Panc1 (cell line): ENCODE data around the gene CARNS1. TPM values are rescaled to one million over a fixed set of nuclear protein-coding genes. Genes with fewer than 3 reads are reported as not detected.
A peak's percentile ranks its signal among the peaks of the same experiment; 100 is the strongest.

Experiments
- ATAC-seq: fragments of 200-7000 bp; cut with Tn5 transposase; 2 replicates; pipeline ENCODE4 v1.9.1; 2020; ENCODE audit warnings: mild to moderate bottlenecking, moderate library complexity
- BruUV-seq: library from RNA; stranded (reverse); fragments of 400-500 nt; replicated peaks from 2 replicates; lab custom pipeline; 2021; lab: Mats Ljungman, UMichigan
- CTCF ChIA-PET: fragments of 300-600 bp; sonication (Branson Sonifier 250); formaldehyde crosslinking; loops from one replicate; lab custom pipeline; 2022; ENCODE audit warnings: antibody characterized with exemption; lab: Charles Lee
- POLR2A ChIA-PET: fragments of 300-600 bp; sonication (Branson Sonifier 250); formaldehyde crosslinking; loops from one replicate; lab custom pipeline; 2022; ENCODE audit warnings: antibody characterized with exemption; lab: Charles Lee
- DNase-seq: peaks from one replicate; pipeline ENCODE4 v3.0.0-alpha.2; 2010; ENCODE audit warnings: low read depth, low spot score
- H3K27ac ChIP-seq: 2 replicates; pipeline ENCODE4 v1.5.1; 2011; ENCODE audit warnings: mild to moderate bottlenecking, low read length, inconsistent platforms
- H3K27me3 ChIP-seq: fragments of 200-500 bp; sonication (Bioruptor generic); 2 replicates; pipeline ENCODE4 v1.6.0; 2014; ENCODE audit warnings: low read length, inconsistent platforms; ENCODE audit not compliant: control insufficient read depth, insufficient read depth
- H3K36me3 ChIP-seq: fragments of 200-500 bp; sonication (Bioruptor generic); 2 replicates; pipeline ENCODE4 v1.5.1; 2014; ENCODE audit warnings: inconsistent platforms, mild to moderate bottlenecking, low read length, moderate library complexity; ENCODE audit not compliant: control insufficient read depth, insufficient read depth
- H3K4me1 ChIP-seq: 2 replicates; pipeline ENCODE4 v1.5.1; 2011; ENCODE audit warnings: inconsistent platforms, mild to moderate bottlenecking, low read length, moderate library complexity; ENCODE audit not compliant: control insufficient read depth, insufficient read depth
- H3K4me3 ChIP-seq, 2 experiments: 2 replicates each; pipeline ENCODE4 v1.5.1; 2011 to 2012; ENCODE audit warnings: low read depth in 2 of 2, low read length in 2 of 2, mild to moderate bottlenecking in 2 of 2, inconsistent platforms in 1 of 2, moderate library complexity in 1 of 2
- H3K9me3 ChIP-seq: fragments of 200-500 bp; sonication (Bioruptor generic); 2 replicates; pipeline ENCODE4 v1.5.1; 2014; ENCODE audit warnings: low read depth, mild to moderate bottlenecking, inconsistent platforms, low read length, moderate library complexity; ENCODE audit not compliant: control insufficient read depth, insufficient read depth
- POLR2AphosphoS5 ChIP-seq: IDR thresholded peaks from 2 replicates; pipeline ENCODE4 v1.6.1; 2012; ENCODE audit warnings: mild to moderate bottlenecking, low read depth, low read length, moderate library complexity
- SIN3A ChIP-seq: IDR thresholded peaks from 2 replicates; pipeline ENCODE4 v1.6.1; 2012; ENCODE audit warnings: low read depth, mild to moderate bottlenecking, low read length, moderate library complexity, borderline replicate concordance; ENCODE audit not compliant: insufficient read depth
- TCF7L2 ChIP-seq: IDR thresholded peaks from 2 replicates; pipeline ENCODE4 v1.6.1; 2011; ENCODE audit warnings: mild to moderate bottlenecking, low read depth, low read length, inconsistent platforms
- in situ Hi-C: cut with HindIII; loops from 2 replicates; pipeline ENCODE4 v1.10.0; 2016; ENCODE audit warnings: low sequenced_read_pairs, low pct_unique_long_range_greater_than_20kb
- intact Hi-C: fragments of 100-400 bp; cut with micrococcal nuclease; formaldehyde crosslinking; loops from one replicate; pipeline ENCODE4 v1.10.0; 2022; ENCODE audit not compliant: unreplicated experiment
- total RNA-seq: library from RNA; stranded (reverse); gene quantifications from one replicate; pipeline ENCODE4 v1.2.1, GENCODE V29; 2021; ENCODE audit not compliant: unreplicated experiment
- TF ChIP-seq, protein P1 (sequence below), 2 experiments: IDR thresholded peaks; 2 replicates each; pipeline ENCODE4 v1.6.1; 2011 to 2012; ENCODE audit warnings: low read depth in 2 of 2, control low read depth in 1 of 2, low read length in 1 of 2, mild to moderate bottlenecking in 1 of 2, moderate library complexity in 1 of 2; ENCODE audit not compliant: insufficient read depth in 1 of 2
- TF ChIP-seq, protein P2 (sequence below): fragments of 450-650 bp; IDR thresholded peaks from 2 replicates; pipeline ENCODE4 v1.5.1; 2017; ENCODE audit warnings: mild to moderate bottlenecking

The CARNS1 gene
- total RNA-seq, 1 experiment from 2014 or later = 1.0 TPM

DNA sequence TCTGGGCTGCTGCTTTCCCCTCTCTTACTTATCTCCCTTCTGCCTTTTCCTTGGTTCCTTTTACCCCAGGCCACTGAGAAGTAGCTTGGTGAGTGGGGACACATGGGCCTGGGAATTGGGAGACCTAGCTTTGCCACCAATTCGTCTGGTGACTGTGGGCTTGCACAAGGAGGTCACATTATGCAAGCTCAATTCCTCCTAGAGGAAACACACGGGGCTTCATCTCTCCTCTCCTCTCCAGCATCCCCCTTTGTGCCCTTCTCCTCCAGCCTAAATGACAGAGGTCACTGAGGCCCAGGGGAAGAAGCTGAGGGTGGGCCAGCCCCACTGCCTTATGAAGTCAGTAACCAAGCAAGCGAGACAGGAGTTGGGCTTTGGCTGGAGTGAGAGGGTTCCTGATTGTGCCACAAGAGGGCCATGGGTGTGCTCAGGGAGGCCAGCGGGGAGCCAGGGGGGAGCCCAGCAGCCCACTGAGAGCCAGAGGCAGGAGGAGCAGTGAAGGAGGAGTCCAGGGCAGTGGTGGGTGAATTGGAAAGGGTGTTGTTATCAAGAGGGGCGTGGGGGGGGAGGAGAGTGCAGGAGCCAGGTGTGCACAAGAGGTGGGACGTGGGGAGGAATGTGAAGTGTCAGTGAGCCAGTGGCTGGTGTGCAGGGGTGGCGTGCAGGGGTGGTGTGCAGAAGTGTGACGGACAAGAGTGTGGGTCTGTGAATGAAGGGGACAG is 44.1 kb upstream of the CARNS1 start:
- Histone ChIP-seq H3K27me3 (no peaks in the 10 kb centered on the region), H3K4me3 (peak overlapping the region; percentile 65 to 69), H3K9me3 (no peaks in the 10 kb centered on the region), H3K4me1 (peaks cover 60% of the 10 kb centered on the region), H3K36me3 (no peaks in the 10 kb centered on the region; the same call in 1 of the 2 replicates), H3K27ac (peak overlapping the region; percentile 88)
- in situ Hi-C loops (no loop called here), intact Hi-C loops (no loop called here)
- ChIA-PET POLR2A (no interaction called here), CTCF (interaction anchor here (0.6 to 6.9 kb wide), 6 partner anchors 10 to 58 kb away, joined by 3 to 58 read pairs (median 6); partner anchors contain the start of gene POLD4)
- TSS peak; percentile 60 for BruUV-seq
- TF ChIP-seq TCF7L2 (no peak), POLR2AphosphoS5 (no peak), SIN3A (no peak)
- TF ChIP-seq, protein P1, sequence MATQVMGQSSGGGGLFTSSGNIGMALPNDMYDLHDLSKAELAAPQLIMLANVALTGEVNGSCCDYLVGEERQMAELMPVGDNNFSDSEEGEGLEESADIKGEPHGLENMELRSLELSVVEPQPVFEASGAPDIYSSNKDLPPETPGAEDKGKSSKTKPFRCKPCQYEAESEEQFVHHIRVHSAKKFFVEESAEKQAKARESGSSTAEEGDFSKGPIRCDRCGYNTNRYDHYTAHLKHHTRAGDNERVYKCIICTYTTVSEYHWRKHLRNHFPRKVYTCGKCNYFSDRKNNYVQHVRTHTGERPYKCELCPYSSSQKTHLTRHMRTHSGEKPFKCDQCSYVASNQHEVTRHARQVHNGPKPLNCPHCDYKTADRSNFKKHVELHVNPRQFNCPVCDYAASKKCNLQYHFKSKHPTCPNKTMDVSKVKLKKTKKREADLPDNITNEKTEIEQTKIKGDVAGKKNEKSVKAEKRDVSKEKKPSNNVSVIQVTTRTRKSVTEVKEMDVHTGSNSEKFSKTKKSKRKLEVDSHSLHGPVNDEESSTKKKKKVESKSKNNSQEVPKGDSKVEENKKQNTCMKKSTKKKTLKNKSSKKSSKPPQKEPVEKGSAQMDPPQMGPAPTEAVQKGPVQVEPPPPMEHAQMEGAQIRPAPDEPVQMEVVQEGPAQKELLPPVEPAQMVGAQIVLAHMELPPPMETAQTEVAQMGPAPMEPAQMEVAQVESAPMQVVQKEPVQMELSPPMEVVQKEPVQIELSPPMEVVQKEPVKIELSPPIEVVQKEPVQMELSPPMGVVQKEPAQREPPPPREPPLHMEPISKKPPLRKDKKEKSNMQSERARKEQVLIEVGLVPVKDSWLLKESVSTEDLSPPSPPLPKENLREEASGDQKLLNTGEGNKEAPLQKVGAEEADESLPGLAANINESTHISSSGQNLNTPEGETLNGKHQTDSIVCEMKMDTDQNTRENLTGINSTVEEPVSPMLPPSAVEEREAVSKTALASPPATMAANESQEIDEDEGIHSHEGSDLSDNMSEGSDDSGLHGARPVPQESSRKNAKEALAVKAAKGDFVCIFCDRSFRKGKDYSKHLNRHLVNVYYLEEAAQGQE (IDR thresholded peaks at IDR 0.05; ENCODE audit: insufficient read depth in 1 of 2, low read depth in 2 of 2, low read length in 1 of 2) = no peak
- TF ChIP-seq, protein P2, sequence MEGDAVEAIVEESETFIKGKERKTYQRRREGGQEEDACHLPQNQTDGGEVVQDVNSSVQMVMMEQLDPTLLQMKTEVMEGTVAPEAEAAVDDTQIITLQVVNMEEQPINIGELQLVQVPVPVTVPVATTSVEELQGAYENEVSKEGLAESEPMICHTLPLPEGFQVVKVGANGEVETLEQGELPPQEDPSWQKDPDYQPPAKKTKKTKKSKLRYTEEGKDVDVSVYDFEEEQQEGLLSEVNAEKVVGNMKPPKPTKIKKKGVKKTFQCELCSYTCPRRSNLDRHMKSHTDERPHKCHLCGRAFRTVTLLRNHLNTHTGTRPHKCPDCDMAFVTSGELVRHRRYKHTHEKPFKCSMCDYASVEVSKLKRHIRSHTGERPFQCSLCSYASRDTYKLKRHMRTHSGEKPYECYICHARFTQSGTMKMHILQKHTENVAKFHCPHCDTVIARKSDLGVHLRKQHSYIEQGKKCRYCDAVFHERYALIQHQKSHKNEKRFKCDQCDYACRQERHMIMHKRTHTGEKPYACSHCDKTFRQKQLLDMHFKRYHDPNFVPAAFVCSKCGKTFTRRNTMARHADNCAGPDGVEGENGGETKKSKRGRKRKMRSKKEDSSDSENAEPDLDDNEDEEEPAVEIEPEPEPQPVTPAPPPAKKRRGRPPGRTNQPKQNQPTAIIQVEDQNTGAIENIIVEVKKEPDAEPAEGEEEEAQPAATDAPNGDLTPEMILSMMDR = peak; percentile 61
- DNase-seq (no peak), ATAC-seq (peak; percentile 48)

DNA sequence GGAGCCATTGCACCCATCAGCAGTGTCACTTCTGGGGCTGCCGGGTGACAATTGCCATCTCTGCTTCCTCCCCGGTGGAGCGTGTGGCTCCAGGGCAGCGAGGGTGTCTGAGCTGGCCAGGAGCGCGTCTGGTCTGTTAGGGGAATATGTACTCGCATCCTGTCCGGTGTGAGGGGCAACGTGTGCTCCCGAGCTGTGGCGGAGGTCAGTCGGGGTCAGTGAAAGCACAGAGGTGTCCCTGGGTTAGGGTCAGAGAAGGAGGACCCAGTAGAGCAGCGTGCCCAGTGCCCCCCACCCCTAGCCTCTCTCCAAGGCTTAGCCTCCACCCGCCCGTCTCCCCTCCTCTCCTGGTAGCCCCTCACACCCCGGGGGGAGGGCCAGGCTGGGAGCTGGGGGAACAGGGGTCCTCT is 43.6 kb upstream of the CARNS1 start:
- peak; percentile 21; the same call in 1 of the 2 replicates for ATAC-seq
- H3K27ac ChIP-seq = peak overlapping the region; percentile 88

More for the DNA sequence above, 43.6 kb upstream of the CARNS1 start:
- Histone ChIP-seq H3K4me1 (peaks cover 61% of the 10 kb centered on the region), H3K9me3 (no peaks in the 10 kb centered on the region), H3K4me3 (peak overlapping the region; percentile 65 to 69), H3K36me3 (no peaks in the 10 kb centered on the region; the same call in 1 of the 2 replicates), H3K27me3 (no peaks in the 10 kb centered on the region)
- in situ Hi-C loops (no loop called here), intact Hi-C loops (no loop called here)
- DNase-seq = no peak
- ChIA-PET CTCF (interaction anchor here (0.6 to 6.9 kb wide), 5 partner anchors 9 to 55 kb away, joined by 4 to 58 read pairs (median 5); partner anchors contain the start of genes POLD4 and PPP1CA), POLR2A (no interaction called here)
- no TSS peak for BruUV-seq
- TF ChIP-seq POLR2AphosphoS5 = peak; percentile 14; the same call in 1 of the 2 replicates
- TF ChIP-seq, protein P1 (IDR thresholded peaks at IDR 0.05; ENCODE audit: insufficient read depth in 1 of 2, low read depth in 2 of 2, low read length in 1 of 2) = no peak
- TF ChIP-seq SIN3A = no peak
- TF ChIP-seq, protein P2 = no peak
- TF ChIP-seq TCF7L2 = no peak
